A673 (cell line): ENCODE data around the gene PCBP4. TPM values are rescaled to one million over a fixed set of nuclear protein-coding genes. Genes with fewer than 3 reads are reported as not detected.

Source experiments
- BruUV-seq: library from RNA; stranded (reverse); fragments of 400-500 nt; replicated peaks from 2 replicates; lab custom pipeline; 2021; lab: Mats Ljungman, UMichigan
- CTCF ChIA-PET: fragments of 300-600 bp; sonication (Branson Sonifier 250); formaldehyde crosslinking; loops from one replicate; lab custom pipeline; 2022; ENCODE audit warnings: antibody characterized with exemption; lab: Charles Lee
- POLR2A ChIA-PET: fragments of 300-600 bp; sonication (Branson Sonifier 250); formaldehyde crosslinking; loops from one replicate; lab custom pipeline; 2022; ENCODE audit warnings: antibody characterized with exemption; ENCODE audit not compliant: low non-redundant PET; lab: Charles Lee
- DNase-seq: peaks from one replicate; pipeline ENCODE4 v3.0.0-alpha.2; 2015; ENCODE audit warnings: low spot score
- H3K27ac ChIP-seq: fragments of 200-600 bp; sonication (generic); 2 replicates; pipeline ENCODE4 v1.5.1; 2016; ENCODE audit warnings: mixed run types, low read depth, mild to moderate bottlenecking, mixed read lengths, antibody characterized with exemption, low read length; ENCODE audit not compliant: poor library complexity, severe bottlenecking
- H3K27me3 ChIP-seq: fragments of 200-600 bp; sonication (generic); replicated peaks from 2 replicates; pipeline ENCODE4 v1.6.1; 2017; ENCODE audit warnings: mixed run types, low read depth, mild to moderate bottlenecking, mixed read lengths, antibody characterized with exemption, low read length; ENCODE audit not compliant: insufficient read depth, poor library complexity
- H3K36me3 ChIP-seq: fragments of 200-600 bp; sonication (generic); 2 replicates; pipeline ENCODE4 v1.6.1; 2016; ENCODE audit warnings: mixed run types, mild to moderate bottlenecking, mixed read lengths, antibody characterized with exemption, low read length; ENCODE audit not compliant: insufficient read depth, poor library complexity, severe bottlenecking
- H3K4me1 ChIP-seq: fragments of 200-600 bp; sonication (generic); 2 replicates; pipeline ENCODE4 v1.6.1; 2017; ENCODE audit warnings: mixed run types, mild to moderate bottlenecking, mixed read lengths, antibody characterized with exemption, low read length; ENCODE audit not compliant: insufficient read depth, poor library complexity, severe bottlenecking
- H3K4me3 ChIP-seq: fragments of 200-600 bp; sonication (generic); 2 replicates; pipeline ENCODE4 v1.5.1; 2016; ENCODE audit warnings: low read depth, mixed run types, mild to moderate bottlenecking, mixed read lengths, low read length; ENCODE audit not compliant: poor library complexity, severe bottlenecking
- H3K9me3 ChIP-seq: fragments of 200-600 bp; sonication (generic); 2 replicates; pipeline ENCODE4 v1.6.1; 2016; ENCODE audit warnings: mixed run types, low read depth, mild to moderate bottlenecking, mixed read lengths, antibody characterized with exemption, low read length; ENCODE audit not compliant: poor library complexity, severe bottlenecking
- CTCF ChIP-seq: fragments of 300-800, 200-600 bp; sonication (generic); conservative IDR thresholded peaks from 2 replicates; pipeline ENCODE4 v1.5.1; 2017; ENCODE audit warnings: low read depth, mild to moderate bottlenecking, antibody characterized with exemption, low read length, moderate library complexity, mixed read lengths
- EZH2 ChIP-seq: fragments of 200-600 bp; sonication (generic); IDR thresholded peaks from 2 replicates; pipeline ENCODE4 v1.6.1; 2017; ENCODE audit warnings: borderline replicate concordance, low read depth, mild to moderate bottlenecking, mixed read lengths, antibody characterized with exemption, low read length; ENCODE audit not compliant: poor library complexity, severe bottlenecking
- intact Hi-C: fragments of 100-400 bp; cut with micrococcal nuclease; formaldehyde crosslinking; loops from one replicate; pipeline ENCODE4 v1.10.0; 2022; ENCODE audit not compliant: unreplicated experiment
- total RNA-seq: library from RNA; stranded (reverse); gene quantifications from 2 replicates; pipeline ENCODE4 v1.2.3, GENCODE V29; 2021

PCBP4 gene
- total RNA-seq, 1 experiment from 2014 or later, result 5.3 TPM

- TF ChIP-seq EZH2 (no peak), CTCF (no peak)
- peaks cover 9% of the 10 kb centered on the region for H3K36me3 ChIP-seq
- no peaks in the 10 kb centered on the region for H3K9me3 ChIP-seq
- DNase-seq, result no peak
- H3K27ac ChIP-seq, result no peak overlapping the region
- intact Hi-C loops, result no loop called here
- ChIA-PET CTCF (no interaction called here), POLR2A (interaction anchor here (0.5 kb wide), 1 partner anchor 170 kb away, joined by 3 read pairs; no protein-coding TSS in a partner anchor)
- H3K27me3 ChIP-seq, result no peaks in the 10 kb centered on the region
- no TSS peak for BruUV-seq
- no peak overlapping the region for H3K4me3 ChIP-seq
- H3K4me1 ChIP-seq, result peaks cover 6% of the 10 kb centered on the region
Observed at GRCh38 chr3:51987568-51987967, 20.3 kb upstream of the PCBP4 start.

- ChIA-PET CTCF (no interaction called here), POLR2A (no interaction called here)
- H3K9me3 ChIP-seq, result no peaks in the 10 kb centered on the region
- H3K36me3 ChIP-seq, result no peaks in the 10 kb centered on the region
- no peak overlapping the region for H3K27ac ChIP-seq
- peaks cover 6% of the 10 kb centered on the region for H3K4me1 ChIP-seq
- intact Hi-C loops, result no loop called here
- H3K4me3 ChIP-seq, result no peak overlapping the region
- H3K27me3 ChIP-seq, result no peaks in the 10 kb centered on the region
- no peak for TF ChIP-seq EZH2
- TF ChIP-seq CTCF, result no peak
- DNase-seq, result no peak
- BruUV-seq, result no TSS peak
Observed at GRCh38 chr3:51986010-51986947, 19.0 kb upstream of the PCBP4 start.

- Histone ChIP-seq H3K9me3 (no peaks in the 10 kb centered on the region), H3K4me3 (no peak overlapping the region), H3K27me3 (no peaks in the 10 kb centered on the region), H3K36me3 (no peaks in the 10 kb centered on the region), H3K27ac (no peak overlapping the region), H3K4me1 (peaks cover 6% of the 10 kb centered on the region)
- no peak for TF ChIP-seq CTCF
- no peak for TF ChIP-seq EZH2
- no peak for DNase-seq
- ChIA-PET POLR2A (no interaction called here), CTCF (interaction anchor here (0.5 kb wide), 1 partner anchor 13 kb away, joined by 4 read pairs; no protein-coding TSS in a partner anchor)
- BruUV-seq, result no TSS peak
- intact Hi-C loops, result no loop called here
Observed at GRCh38 chr3:51985063-51985462, 17.8 kb upstream of the PCBP4 start.
